Calu3 (cell line): ENCODE data around the gene METTL24. TPM values are rescaled to one million over a fixed set of nuclear protein-coding genes. Genes with fewer than 3 reads are reported as not detected.

ENCODE experiments used
- BruUV-seq: library from RNA; stranded (reverse); fragments of 400-500 nt; replicated peaks from 2 replicates; lab custom pipeline; 2021; lab: Mats Ljungman, UMichigan
- CTCF ChIA-PET: fragments of 300-600 bp; sonication (Branson Sonifier 250); formaldehyde crosslinking; loops from one replicate; lab custom pipeline; 2022; ENCODE audit warnings: antibody characterized with exemption; lab: Charles Lee
- DNase-seq: peaks from one replicate; pipeline ENCODE4 v3.0.0; 2022
- H3K27ac Mint-ChIP-seq: one replicate; pipeline ENCODE4 v1.8.0; 2022; ENCODE audit warnings: mixed read lengths; ENCODE audit not compliant: unreplicated experiment
- H3K27me3 Mint-ChIP-seq: one replicate; pipeline ENCODE4 v1.8.0; 2022; ENCODE audit warnings: mixed read lengths; ENCODE audit not compliant: unreplicated experiment
- H3K36me3 Mint-ChIP-seq: one replicate; pipeline ENCODE4 v1.8.0; 2022; ENCODE audit warnings: mild to moderate bottlenecking, moderate library complexity, mixed read lengths; ENCODE audit not compliant: insufficient read depth, unreplicated experiment
- H3K4me1 Mint-ChIP-seq: one replicate; pipeline ENCODE4 v1.8.0; 2022; ENCODE audit warnings: mild to moderate bottlenecking, low read depth, mixed read lengths; ENCODE audit not compliant: unreplicated experiment
- H3K4me3 Mint-ChIP-seq: one replicate; pipeline ENCODE4 v1.8.0; 2022; ENCODE audit warnings: mild to moderate bottlenecking, low read depth, moderate library complexity, mixed read lengths; ENCODE audit not compliant: unreplicated experiment
- H3K9me3 Mint-ChIP-seq: one replicate; pipeline ENCODE4 v1.8.0; 2022; ENCODE audit warnings: low read depth, mixed read lengths; ENCODE audit not compliant: unreplicated experiment
- CTCF ChIP-seq: fragments of 200-600 bp; IDR thresholded peaks from one replicate; pipeline ENCODE4 v1.8.0; 2022; ENCODE audit warnings: antibody characterized with exemption; ENCODE audit not compliant: unreplicated experiment
- intact Hi-C: fragments of 100-400 bp; cut with micrococcal nuclease; formaldehyde crosslinking; loops from one replicate; pipeline ENCODE4 v1.10.0; 2022; ENCODE audit not compliant: unreplicated experiment
- total RNA-seq: library from RNA; stranded (reverse); gene quantifications from 2 replicates; pipeline ENCODE4 v1.2.3, GENCODE V29; 2022

The METTL24 gene
- total RNA-seq, 1 experiment from 2014 or later: not detected

- Mint-ChIP-seq H3K4me3 (no peak overlapping the region), H3K9me3 (no peaks in the 10 kb centered on the region), H3K27me3 (no peaks in the 10 kb centered on the region), H3K36me3 (no peaks in the 10 kb centered on the region), H3K27ac (no peak overlapping the region), H3K4me1 (peaks cover 8% of the 10 kb centered on the region)
- no peak for DNase-seq
- no peak for TF ChIP-seq CTCF
- intact Hi-C loops: loop anchor here (5.0 to 10.0 kb wide), 2 partner anchors 335 to 498 kb away; no protein-coding TSS in a partner anchor
- no TSS peak for BruUV-seq
- CTCF ChIA-PET: interaction anchor here (1.9 kb wide), 1 partner anchor 214 kb away, joined by 7 read pairs; the partner anchor contains the start of gene WASF1
These were observed 34.6 kb upstream of the METTL24 start for GRCh38 chr6:110392727-110393126.

- intact Hi-C loops: loop anchor here (2.0 to 10.0 kb wide), 4 partner anchors 212 to 864 kb away; partner anchors contain the start of gene WASF1
- no peaks in the 10 kb centered on the region for H3K9me3 Mint-ChIP-seq
- H3K27ac Mint-ChIP-seq: no peak overlapping the region
- no peak for DNase-seq
- no peak for TF ChIP-seq CTCF
- no peak overlapping the region for H3K4me3 Mint-ChIP-seq
- H3K4me1 Mint-ChIP-seq: peaks cover 8% of the 10 kb centered on the region
- H3K36me3 Mint-ChIP-seq: no peaks in the 10 kb centered on the region
- BruUV-seq: no TSS peak
- CTCF ChIA-PET: interaction anchor here (1.1 kb wide), 1 partner anchor 351 kb away, joined by 5 read pairs; no protein-coding TSS in a partner anchor
- H3K27me3 Mint-ChIP-seq: no peaks in the 10 kb centered on the region
These were observed 32.3 kb upstream of the METTL24 start for GRCh38 chr6:110390404-110390803.

GRCh38 chr6:110389689-110390382 lies 31.7 kb upstream of the METTL24 start:
- no peaks in the 10 kb centered on the region for H3K9me3 Mint-ChIP-seq
- H3K4me3 Mint-ChIP-seq: no peak overlapping the region
- no peak overlapping the region for H3K27ac Mint-ChIP-seq
- no peaks in the 10 kb centered on the region for H3K36me3 Mint-ChIP-seq
- CTCF ChIA-PET: interaction anchor here (0.6 to 1.1 kb wide), 2 partner anchors 121 to 350 kb away, joined by 5 read pairs; no protein-coding TSS in a partner anchor
- no peak for DNase-seq
- intact Hi-C loops: loop anchor here (2.0 to 10.0 kb wide), 4 partner anchors 211 to 863 kb away; partner anchors contain the start of gene WASF1
- BruUV-seq: no TSS peak
- TF ChIP-seq CTCF: no peak
- H3K27me3 Mint-ChIP-seq: no peaks in the 10 kb centered on the region
- peaks cover 8% of the 10 kb centered on the region for H3K4me1 Mint-ChIP-seq

- no peak for TF ChIP-seq CTCF
- intact Hi-C loops: no loop called here
- CTCF ChIA-PET: interaction anchor here (1.1 kb wide), 1 partner anchor 683 kb away, joined by 3 read pairs; no protein-coding TSS in a partner anchor
- no peaks in the 10 kb centered on the region for H3K36me3 Mint-ChIP-seq
- no peak overlapping the region for H3K4me3 Mint-ChIP-seq
- H3K4me1 Mint-ChIP-seq: peaks cover 8% of the 10 kb centered on the region
- no peak overlapping the region for H3K27ac Mint-ChIP-seq
- BruUV-seq: no TSS peak
- H3K9me3 Mint-ChIP-seq: no peaks in the 10 kb centered on the region
- no peak for DNase-seq
- H3K27me3 Mint-ChIP-seq: no peaks in the 10 kb centered on the region
These were observed 29.8 kb upstream of the METTL24 start for GRCh38 chr6:110387986-110388385.
